Neural crest cell (in vitro differentiated cells): ENCODE results near the gene DUS2. TPM values are rescaled to one million over a fixed set of nuclear protein-coding genes. Genes with fewer than 3 reads are reported as not detected.
"Not testable (repeated sequence)": the region's sequence is repeated elsewhere in the genome, so short reads cannot be mapped to it uniquely, and the experiment has no call there.

Experiments used
- DNase-seq: peaks from one replicate; pipeline ENCODE4 v3.0.0; 2021; ENCODE audit warnings: low read depth, mixed read lengths, low spot score
- H3K27ac Mint-ChIP-seq: one replicate; pipeline ENCODE4 v1.8.0; 2021; ENCODE audit warnings: mild to moderate bottlenecking, mixed read lengths; ENCODE audit not compliant: unreplicated experiment
- H3K27me3 Mint-ChIP-seq: 2 replicates; pipeline ENCODE4 v1.8.0; 2021; ENCODE audit warnings: low read depth, mild to moderate bottlenecking, mixed read lengths
- H3K36me3 Mint-ChIP-seq: 2 replicates; pipeline ENCODE4 v1.8.0; 2021; ENCODE audit warnings: low read depth, mild to moderate bottlenecking, mixed read lengths
- H3K4me1 Mint-ChIP-seq: 2 replicates; pipeline ENCODE4 v1.8.0; 2021; ENCODE audit warnings: mixed read lengths
- H3K4me3 Mint-ChIP-seq: one replicate; pipeline ENCODE4 v1.8.0; 2021; ENCODE audit warnings: mild to moderate bottlenecking, mixed read lengths
- H3K9me3 Mint-ChIP-seq: 2 replicates; pipeline ENCODE4 v1.8.0; 2021; ENCODE audit warnings: mixed read lengths
- CTCF ChIP-seq: fragments of 200-600 bp; sonication (generic); conservative IDR thresholded peaks from 2 replicates; pipeline ENCODE4 v1.5.0; 2021; ENCODE audit warnings: antibody characterized with exemption, mild to moderate bottlenecking
- total RNA-seq: library from RNA; stranded (reverse); gene quantifications from 2 replicates; pipeline ENCODE4 v1.2.1, GENCODE V29; 2021

DUS2 gene
- total RNA-seq, 1 donor from 2014 or later = 28.4 TPM

- Mint-ChIP-seq H3K9me3 (peaks cover 2% of the 10 kb centered on the region), H3K4me1 (peaks cover 24% of the 10 kb centered on the region), H3K27ac (no peak overlapping the region), H3K4me3 (no peak overlapping the region), H3K36me3 (peaks cover 14% of the 10 kb centered on the region), H3K27me3 (no peaks in the 10 kb centered on the region)
- no peak for DNase-seq
- TF ChIP-seq CTCF = peak; percentile 59
These were observed 93.3 kb downstream of the DUS2 start for GRCh38 chr16:68116256-68116867.

GRCh38 chr16:68117884-68118283 lies 94.8 kb downstream of the DUS2 start:
- H3K27me3 Mint-ChIP-seq = no peaks in the 10 kb centered on the region
- no peak for TF ChIP-seq CTCF
- peaks cover 14% of the 10 kb centered on the region for H3K36me3 Mint-ChIP-seq
- H3K4me1 Mint-ChIP-seq = peaks cover 19% of the 10 kb centered on the region
- H3K27ac Mint-ChIP-seq = no peak overlapping the region
- no peak for DNase-seq
- no peaks in the 10 kb centered on the region for H3K9me3 Mint-ChIP-seq
- no peak overlapping the region for H3K4me3 Mint-ChIP-seq

- H3K4me3 Mint-ChIP-seq, H3K27me3 Mint-ChIP-seq: not testable (repeated sequence)
These were observed 95.9 kb downstream of the DUS2 start for GRCh38 chr16:68118954-68119353.

GRCh38 chr16:68120496-68120895 lies 97.4 kb downstream of the DUS2 start:
- not testable (repeated sequence) for H3K36me3 Mint-ChIP-seq, H3K27me3 Mint-ChIP-seq, DNase-seq, H3K27ac Mint-ChIP-seq, H3K9me3 Mint-ChIP-seq, H3K4me3 Mint-ChIP-seq
- peaks cover 11% of the 10 kb centered on the region for H3K4me1 Mint-ChIP-seq

More at GRCh38 chr16:68118954-68119353, 95.9 kb downstream of the DUS2 start:
- not testable (repeated sequence) for H3K27ac Mint-ChIP-seq, DNase-seq, H3K9me3 Mint-ChIP-seq, H3K36me3 Mint-ChIP-seq
- H3K4me1 Mint-ChIP-seq = peaks cover 15% of the 10 kb centered on the region

GRCh38 chr16:68126395-68126794 lies 103.3 kb downstream of the DUS2 start:
- Mint-ChIP-seq H3K36me3 (peaks cover 10% of the 10 kb centered on the region), H3K27ac (no peak overlapping the region), H3K9me3 (no peaks in the 10 kb centered on the region), H3K4me3 (no peak overlapping the region), H3K27me3 (no peaks in the 10 kb centered on the region), H3K4me1 (no peaks in the 10 kb centered on the region)
- TF ChIP-seq CTCF = no peak
- DNase-seq = no peak

- no peaks in the 10 kb centered on the region for H3K27me3 Mint-ChIP-seq
- no peaks in the 10 kb centered on the region for H3K4me1 Mint-ChIP-seq
- DNase-seq = no peak
- no peak overlapping the region for H3K27ac Mint-ChIP-seq
- no peak overlapping the region for H3K4me3 Mint-ChIP-seq
- no peaks in the 10 kb centered on the region for H3K9me3 Mint-ChIP-seq
- TF ChIP-seq CTCF = no peak
- H3K36me3 Mint-ChIP-seq = no peaks in the 10 kb centered on the region
These were observed 105.7 kb downstream of the DUS2 start for GRCh38 chr16:68128577-68129305.

Other genes with a start within 250 kb of the DUS2 start
- gene RANBP10, start 216.7 kb upstream of the DUS2 start, total RNA-seq = 21.7 and 22.1 TPM in 2 replicates
- gene TSNAXIP1, start 216.4 kb upstream of the DUS2 start, total RNA-seq = 6.6 and 7.5 TPM in 2 replicates
- gene THAP11, start 181.0 kb upstream of the DUS2 start, total RNA-seq = 46.2 and 46.7 TPM in 2 replicates
- 185 and 191 TPM in 2 replicates for gene NUTF2, start 176.4 kb upstream of the DUS2 start, total RNA-seq
- 78.2 and 83.5 TPM in 2 replicates for gene CENPT, start 175.6 kb upstream of the DUS2 start, total RNA-seq
- gene EDC4, start 150.2 kb upstream of the DUS2 start, total RNA-seq = 100 and 101 TPM in 2 replicates
- gene NRN1L, start 138.4 kb upstream of the DUS2 start, total RNA-seq = 1.0 TPM in 1 of 2 replicates, not detected in the other
- gene PSKH1, start 130.0 kb upstream of the DUS2 start, total RNA-seq = 39.0 and 41.5 TPM in 2 replicates
- 2.5 and 3.0 TPM in 2 replicates for gene CTRL, start 91.4 kb upstream of the DUS2 start, total RNA-seq
- 22.4 and 22.5 TPM in 2 replicates for gene PSMB10, start 86.4 kb upstream of the DUS2 start, total RNA-seq
- gene LCAT, start 79.2 kb upstream of the DUS2 start, total RNA-seq = 16.6 and 17.6 TPM in 2 replicates
- gene SLC12A4, start 54.6 kb upstream of the DUS2 start, total RNA-seq = 36.0 and 36.8 TPM in 2 replicates
- not detected in 2 replicates for gene DPEP3, start 42.8 kb upstream of the DUS2 start, total RNA-seq
- gene DPEP2, start 23.8 kb upstream of the DUS2 start, total RNA-seq = not detected in 2 replicates
- not detected in 2 replicates for gene DPEP2NB, start 7.4 kb upstream of the DUS2 start, total RNA-seq
- 12.5 and 13.3 TPM in 2 replicates for gene DDX28, start 52 bp upstream of the DUS2 start, total RNA-seq
- gene NFATC3, start 62.1 kb downstream of the DUS2 start, total RNA-seq = 64.9 and 71.7 TPM in 2 replicates
- gene ESRP2, start 212.8 kb downstream of the DUS2 start, total RNA-seq = 0.09 and 0.23 TPM in 2 replicates
- gene PLA2G15, start 222.1 kb downstream of the DUS2 start, total RNA-seq = 10.7 and 13.6 TPM in 2 replicates
- gene SLC7A6, start 241.2 kb downstream of the DUS2 start, total RNA-seq = 39.2 and 41.7 TPM in 2 replicates